ENCODE results near the gene CD276. TPM values are rescaled to one million over a fixed set of nuclear protein-coding genes. Genes with fewer than 3 reads are reported as not detected.

The CD276 gene
- total and polyA plus RNA-seq, 4 donors = 27.7 to 67.9 (median 59.0) TPM

DNA sequence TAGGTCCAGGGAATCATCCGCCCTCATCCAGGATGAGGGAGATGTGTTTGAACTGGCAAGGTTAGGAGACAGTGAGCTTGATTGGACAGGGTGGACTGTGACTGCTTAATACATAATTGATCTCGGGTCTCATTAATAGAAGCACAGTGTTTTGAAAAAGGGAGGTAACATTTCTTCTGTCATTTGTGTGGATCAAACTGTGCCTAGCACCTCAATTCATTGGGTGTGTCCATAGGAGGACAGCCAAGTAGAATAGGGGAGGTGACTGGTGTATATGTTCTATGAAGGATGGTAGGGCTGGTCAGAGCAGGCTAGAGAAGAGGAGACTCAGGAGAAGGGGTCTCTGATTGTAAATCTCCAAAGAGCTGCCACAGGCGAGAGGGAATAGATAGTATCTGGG lies 71.8 kb downstream of the CD276 start:
- intact Hi-C loops (cut with DNase I) = no loop called here
- H3K9me3 ChIP-seq (ENCODE audit: control insufficient read depth, low read length) = no peaks in the 10 kb centered on the region
- DNase-seq (no peak), ATAC-seq (ENCODE audit: low FRiP score) (no peak)
- no peaks in the 10 kb centered on the region for H3K4me1 ChIP-seq (ENCODE audit: control insufficient read depth in 1 of 2, insufficient read depth in 2 of 2, low read length in 2 of 2)
- 89 to 92% methylated on average over 3 of the region's 3 CpGs for WGBS, 2 donors
- H3K4me3 ChIP-seq (ENCODE audit: low read length in 2 of 2) = no peak overlapping the region
- no peaks in the 10 kb centered on the region for H3K36me3 ChIP-seq (ENCODE audit: control insufficient read depth in 1 of 2, insufficient read depth in 2 of 2, low read length in 1 of 2)
- no peaks in the 10 kb centered on the region for H3K27me3 ChIP-seq (ENCODE audit: control insufficient read depth in 1 of 2, insufficient read depth in 2 of 2, low read length in 1 of 2)
- no peak overlapping the region for H3K27ac ChIP-seq (ENCODE audit: low read depth in 1 of 2, low read length in 2 of 2)

- DNase-seq (no peak), ATAC-seq (ENCODE audit: low FRiP score) (no peak)
- Histone ChIP-seq H3K36me3 (ENCODE audit: control insufficient read depth in 1 of 2, insufficient read depth in 2 of 2, low read length in 1 of 2) (no peaks in the 10 kb centered on the region), H3K4me3 (ENCODE audit: low read length in 2 of 2) (no peak overlapping the region), H3K27me3 (ENCODE audit: control insufficient read depth in 1 of 2, insufficient read depth in 2 of 2, low read length in 1 of 2) (no peaks in the 10 kb centered on the region), H3K27ac (ENCODE audit: low read depth in 1 of 2, low read length in 2 of 2) (no peak overlapping the region), H3K4me1 (ENCODE audit: control insufficient read depth in 1 of 2, insufficient read depth in 2 of 2, low read length in 2 of 2) (no peaks in the 10 kb centered on the region), H3K9me3 (ENCODE audit: control insufficient read depth, low read length) (no peaks in the 10 kb centered on the region)
- WGBS, 2 donors = 53 to 72% methylated on average over 2 of the region's 2 CpGs
- intact Hi-C loops (cut with DNase I) = no loop called here
Observed at GRCh38 chr15:73756390-73756789, 72.2 kb downstream of the CD276 start.

GRCh38 chr15:73756947-73757513 lies 72.8 kb downstream of the CD276 start:
- 49 to 54% methylated on average over 3 of the region's 3 CpGs for WGBS, 2 donors
- Histone ChIP-seq H3K4me1 (ENCODE audit: control insufficient read depth in 1 of 2, insufficient read depth in 2 of 2, low read length in 2 of 2) (no peaks in the 10 kb centered on the region), H3K27me3 (ENCODE audit: control insufficient read depth in 1 of 2, insufficient read depth in 2 of 2, low read length in 1 of 2) (no peaks in the 10 kb centered on the region), H3K27ac (ENCODE audit: low read depth in 1 of 2, low read length in 2 of 2) (no peak overlapping the region), H3K4me3 (ENCODE audit: low read length in 2 of 2) (no peak overlapping the region), H3K9me3 (ENCODE audit: control insufficient read depth, low read length) (no peaks in the 10 kb centered on the region), H3K36me3 (ENCODE audit: control insufficient read depth in 1 of 2, insufficient read depth in 2 of 2, low read length in 1 of 2) (no peaks in the 10 kb centered on the region)
- ATAC-seq (ENCODE audit: low FRiP score) (no peak), DNase-seq (no peak)
- intact Hi-C loops (cut with DNase I) = no loop called here

- ATAC-seq (ENCODE audit: low FRiP score) (no peak), DNase-seq (no peak)
- H3K27me3 ChIP-seq (ENCODE audit: control insufficient read depth in 1 of 2, insufficient read depth in 2 of 2, low read length in 1 of 2) = no peaks in the 10 kb centered on the region
- no peak overlapping the region for H3K27ac ChIP-seq (ENCODE audit: low read depth in 1 of 2, low read length in 2 of 2)
- no peaks in the 10 kb centered on the region for H3K4me1 ChIP-seq (ENCODE audit: control insufficient read depth in 1 of 2, insufficient read depth in 2 of 2, low read length in 2 of 2)
- intact Hi-C loops (cut with DNase I) = no loop called here
- no peaks in the 10 kb centered on the region for H3K36me3 ChIP-seq (ENCODE audit: control insufficient read depth in 1 of 2, insufficient read depth in 2 of 2, low read length in 1 of 2)
- no peaks in the 10 kb centered on the region for H3K9me3 ChIP-seq (ENCODE audit: control insufficient read depth, low read length)
- no peak overlapping the region for H3K4me3 ChIP-seq (ENCODE audit: low read length in 2 of 2)
Observed at GRCh38 chr15:73757571-73757970, 73.4 kb downstream of the CD276 start.

GRCh38 chr15:73758461-73758860 lies 74.3 kb downstream of the CD276 start:
- Histone ChIP-seq H3K4me3 (ENCODE audit: low read length in 2 of 2) (no peak overlapping the region), H3K27me3 (ENCODE audit: control insufficient read depth in 1 of 2, insufficient read depth in 2 of 2, low read length in 1 of 2) (no peaks in the 10 kb centered on the region), H3K27ac (ENCODE audit: low read depth in 1 of 2, low read length in 2 of 2) (no peak overlapping the region), H3K36me3 (ENCODE audit: control insufficient read depth in 1 of 2, insufficient read depth in 2 of 2, low read length in 1 of 2) (no peaks in the 10 kb centered on the region), H3K9me3 (ENCODE audit: control insufficient read depth, low read length) (no peaks in the 10 kb centered on the region), H3K4me1 (ENCODE audit: control insufficient read depth in 1 of 2, insufficient read depth in 2 of 2, low read length in 2 of 2) (no peaks in the 10 kb centered on the region)
- 51 to 53% methylated on average over 5 of the region's 5 CpGs for WGBS, 2 donors
- DNase-seq (no peak), ATAC-seq (ENCODE audit: low FRiP score) (no peak)
- intact Hi-C loops (cut with DNase I) = no loop called here

DNA sequence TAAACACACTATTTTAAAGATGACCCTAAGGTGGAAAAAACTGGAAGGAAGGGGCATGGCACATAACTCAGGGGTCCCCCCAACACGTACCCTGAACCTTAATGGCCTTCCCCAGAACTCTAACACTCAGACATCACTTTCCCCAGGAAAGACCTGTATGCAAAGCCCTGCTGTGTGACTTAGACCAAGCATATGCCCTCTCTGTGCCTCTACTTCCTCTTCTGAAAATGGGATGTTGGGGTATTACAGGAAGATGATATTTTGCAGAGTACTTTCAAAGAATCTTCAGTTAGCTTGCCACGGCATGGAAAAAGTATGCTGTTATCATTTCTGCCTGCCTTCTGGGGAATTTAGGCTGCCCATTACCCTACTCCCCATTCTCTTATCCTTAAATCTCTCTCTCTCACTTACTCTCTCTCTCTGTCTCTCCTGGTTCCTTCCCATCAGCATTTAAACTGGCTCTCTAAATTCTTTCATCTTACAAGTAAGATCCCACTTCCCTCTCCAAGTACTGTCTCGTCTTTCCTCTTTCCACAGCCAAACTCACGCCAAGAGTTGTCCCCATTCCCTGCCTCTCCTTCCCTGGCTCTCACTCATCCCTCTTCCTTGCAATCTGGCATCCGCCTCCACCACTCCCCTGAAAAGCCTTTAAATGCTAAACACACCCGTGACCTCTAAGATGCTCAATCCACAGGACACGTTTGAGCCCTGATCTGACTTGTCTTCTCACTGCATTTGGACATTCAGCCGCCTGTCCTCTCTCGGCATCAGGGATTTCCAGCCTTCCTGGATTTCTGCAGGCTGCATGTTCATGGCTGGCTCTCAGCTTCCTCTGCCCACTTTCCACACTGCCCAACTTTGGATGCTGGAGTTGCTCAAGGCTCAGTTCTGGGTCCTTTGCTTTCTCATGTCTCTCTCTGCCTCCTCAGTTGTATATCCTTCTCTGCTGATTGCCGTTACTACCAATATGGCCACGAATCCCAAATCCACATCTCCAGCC lies 76.4 kb downstream of the CD276 start:
- no peaks in the 10 kb centered on the region for H3K4me1 ChIP-seq (ENCODE audit: control insufficient read depth in 1 of 2, insufficient read depth in 2 of 2, low read length in 2 of 2)
- ATAC-seq (ENCODE audit: low FRiP score) (no peak), DNase-seq (no peak)
- intact Hi-C loops (cut with DNase I) = no loop called here
- H3K27me3 ChIP-seq (ENCODE audit: control insufficient read depth in 1 of 2, insufficient read depth in 2 of 2, low read length in 1 of 2) = no peaks in the 10 kb centered on the region
- no peak overlapping the region for H3K4me3 ChIP-seq (ENCODE audit: low read length in 2 of 2)
- no peak overlapping the region for H3K27ac ChIP-seq (ENCODE audit: low read depth in 1 of 2, low read length in 2 of 2)
- H3K36me3 ChIP-seq (ENCODE audit: control insufficient read depth in 1 of 2, insufficient read depth in 2 of 2, low read length in 1 of 2) = no peaks in the 10 kb centered on the region
- WGBS, 2 donors = 49 to 51% methylated on average over 11 of the region's 11 CpGs
- no peaks in the 10 kb centered on the region for H3K9me3 ChIP-seq (ENCODE audit: control insufficient read depth, low read length)

DNA sequence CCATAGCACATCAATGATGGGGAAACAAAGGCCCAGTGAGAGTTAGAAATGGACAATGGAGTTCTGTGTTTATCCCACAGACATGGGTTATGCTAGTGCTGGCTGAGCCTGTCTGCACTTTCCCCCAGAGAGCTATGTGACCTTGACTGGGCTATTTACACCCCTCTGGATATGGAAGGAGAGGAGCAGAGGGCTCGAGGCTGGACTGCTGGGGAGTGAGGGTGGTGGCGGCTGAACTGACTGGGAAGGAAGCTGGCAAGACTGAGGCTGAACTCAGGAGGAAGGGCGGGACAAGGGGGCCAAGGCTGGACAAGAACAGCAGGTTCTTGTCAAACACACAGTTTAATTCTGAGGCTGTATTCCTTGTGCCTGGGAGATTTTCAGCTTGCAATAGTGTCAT lies 79.7 kb downstream of the CD276 start:
- Histone ChIP-seq H3K4me3 (ENCODE audit: low read length in 2 of 2) (no peak overlapping the region), H3K36me3 (ENCODE audit: control insufficient read depth in 1 of 2, insufficient read depth in 2 of 2, low read length in 1 of 2) (no peaks in the 10 kb centered on the region), H3K27me3 (ENCODE audit: control insufficient read depth in 1 of 2, insufficient read depth in 2 of 2, low read length in 1 of 2) (no peaks in the 10 kb centered on the region), H3K27ac (ENCODE audit: low read depth in 1 of 2, low read length in 2 of 2) (no peak overlapping the region), H3K4me1 (ENCODE audit: control insufficient read depth in 1 of 2, insufficient read depth in 2 of 2, low read length in 2 of 2) (no peaks in the 10 kb centered on the region), H3K9me3 (ENCODE audit: control insufficient read depth, low read length) (no peaks in the 10 kb centered on the region)
- no peak for DNase-seq
- intact Hi-C loops (cut with DNase I) = no loop called here
- WGBS, 2 donors = 68 to 83% methylated on average over 3 of the region's 3 CpGs
- no peak for ATAC-seq (ENCODE audit: low FRiP score)
